Vagina (tissue), 2 donors: Measurements from ENCODE around the gene UMOD. TPM values are rescaled to one million over a fixed set of nuclear protein-coding genes. Genes with fewer than 3 reads are reported as not detected.

Source experiments
- DNase-seq, 2 donors: peaks; one replicate each; pipeline ENCODE4 v3.0.0-alpha.2; 2017; ENCODE audit errors: extremely low spot score in 2 of 2
- H3K27ac ChIP-seq: fragments of 200-600 bp; sonication (generic); one replicate; pipeline ENCODE4 v1.5.1; 2019
- H3K27me3 ChIP-seq: fragments of 200-600 bp; sonication (generic); one replicate; pipeline ENCODE4 v1.5.1; 2019
- H3K36me3 ChIP-seq, 2 donors: fragments of 200-600 bp; sonication (generic); one replicate each; pipeline ENCODE4 v1.5.1; 2017 to 2019
- H3K4me1 ChIP-seq: fragments of 200-600 bp; sonication (generic); one replicate; pipeline ENCODE4 v1.5.1; 2019
- H3K4me3 ChIP-seq, 2 donors: fragments of 200-600 bp; sonication (generic); 1 replicate in 1 of 2; 2 replicates in 1 of 2; pipeline ENCODE4 v1.5.1; 2016 to 2019
- H3K9me3 ChIP-seq: fragments of 200-600 bp; sonication (generic); one replicate; pipeline ENCODE4 v1.5.1; 2019
- CTCF ChIP-seq, 3 experiments: fragments of 450-650 bp in 2 of 3; fragments of 200-600 bp in 1 of 3; sonication (generic) in 1 of 3; IDR thresholded peaks; one replicate each; pipeline ENCODE4 v1.5.1; 2017 to 2019; ENCODE audit warnings: antibody characterized with exemption in 3 of 3, mild to moderate bottlenecking in 2 of 3, moderate library complexity in 2 of 3
- POLR2A ChIP-seq, 2 donors: fragments of 450-650 bp; IDR thresholded peaks; one replicate each; pipeline ENCODE4 v1.6.1; 2017; ENCODE audit warnings: antibody characterized with exemption in 2 of 2, mild to moderate bottlenecking in 2 of 2, moderate library complexity in 2 of 2
- POLR2AphosphoS5 ChIP-seq, 2 donors: sonication (generic); formaldehyde crosslinking; IDR thresholded peaks; one replicate each; pipeline ENCODE4 v1.9.0; 2017; ENCODE audit warnings: antibody characterized with exemption in 2 of 2, mild to moderate bottlenecking in 2 of 2, low read depth in 1 of 2; ENCODE audit not compliant: insufficient read depth in 1 of 2
- intact Hi-C: fragments of 100-400 bp; cut with DNase I; formaldehyde crosslinking; loops from one replicate; pipeline ENCODE4 v1.15.1; 2023
- total RNA-seq: library from RNA; depleted of rRNA; stranded (reverse); fragments of >200 nt; gene quantifications from one replicate; pipeline ENCODE4 v1.2.3, GENCODE V29; 2016

UMOD gene
- not detected for total RNA-seq

- TF ChIP-seq POLR2AphosphoS5 (IDR thresholded peaks at IDR 0.05; ENCODE audit: insufficient read depth in 1 of 2, low read depth in 1 of 2) (no peak), POLR2A (IDR thresholded peaks at IDR 0.05) (no peak)
- intact Hi-C loops = no loop called here
- no peak for DNase-seq
- no peaks in the 10 kb centered on the region for H3K27me3 ChIP-seq
- no peaks in the 10 kb centered on the region for H3K4me1 ChIP-seq
- H3K4me3 ChIP-seq = no peak within 1 kb of the TSS
- H3K9me3 ChIP-seq = no peaks in the 10 kb centered on the region
- H3K27ac ChIP-seq = no peak within 1 kb of the TSS
- H3K36me3 ChIP-seq = no peaks in the 10 kb centered on the region
Measured at GRCh38 chr16:20352615-20353014, at the start of gene UMOD. UMOD (minus strand) TSS chr16:20352715; CDS start chr16:20350737, 1,978 bp downstream.

GRCh38 chr16:20401475-20402016 is 49.0 kb upstream of the UMOD start:
- H3K27me3 ChIP-seq = no peaks in the 10 kb centered on the region

GRCh38 chr16:20401066-20401465 is 48.6 kb upstream of the UMOD start:
- H3K36me3 ChIP-seq = no peaks in the 10 kb centered on the region
- intact Hi-C loops = no loop called here
- no peak for DNase-seq
- TF ChIP-seq CTCF (IDR thresholded peaks at IDR 0.05) = no peak
- TF ChIP-seq POLR2AphosphoS5 (IDR thresholded peaks at IDR 0.05; ENCODE audit: insufficient read depth in 1 of 2, low read depth in 1 of 2) = no peak
- no peak for TF ChIP-seq POLR2A (IDR thresholded peaks at IDR 0.05)
- no peak overlapping the region for H3K4me3 ChIP-seq
- no peaks in the 10 kb centered on the region for H3K9me3 ChIP-seq
- H3K27ac ChIP-seq = no peak overlapping the region
- no peaks in the 10 kb centered on the region for H3K27me3 ChIP-seq
- H3K4me1 ChIP-seq = no peaks in the 10 kb centered on the region

More at GRCh38 chr16:20401475-20402016, 49.0 kb upstream of the UMOD start:
- Histone ChIP-seq H3K4me3 (no peak overlapping the region), H3K4me1 (no peaks in the 10 kb centered on the region), H3K27ac (no peak overlapping the region), H3K36me3 (no peaks in the 10 kb centered on the region), H3K9me3 (no peaks in the 10 kb centered on the region)
- DNase-seq = no peak
- no peak for TF ChIP-seq POLR2A (IDR thresholded peaks at IDR 0.05)
- no peak for TF ChIP-seq CTCF (IDR thresholded peaks at IDR 0.05)
- no peak for TF ChIP-seq POLR2AphosphoS5 (IDR thresholded peaks at IDR 0.05; ENCODE audit: insufficient read depth in 1 of 2, low read depth in 1 of 2)
- intact Hi-C loops = no loop called here

GRCh38 chr16:20399185-20399584 is 46.7 kb upstream of the UMOD start:
- TF ChIP-seq POLR2AphosphoS5 (IDR thresholded peaks at IDR 0.05; ENCODE audit: insufficient read depth in 1 of 2, low read depth in 1 of 2) (no peak), CTCF (IDR thresholded peaks at IDR 0.05) (no peak), POLR2A (IDR thresholded peaks at IDR 0.05) (no peak)
- Histone ChIP-seq H3K4me1 (peaks cover 3% of the 10 kb centered on the region), H3K9me3 (no peaks in the 10 kb centered on the region), H3K36me3 (no peaks in the 10 kb centered on the region), H3K27ac (no peak overlapping the region), H3K27me3 (no peaks in the 10 kb centered on the region), H3K4me3 (no peak overlapping the region)
- intact Hi-C loops = no loop called here
- no peak for DNase-seq

- TF ChIP-seq POLR2AphosphoS5 (IDR thresholded peaks at IDR 0.05; ENCODE audit: insufficient read depth in 1 of 2, low read depth in 1 of 2) (no peak), CTCF (IDR thresholded peaks at IDR 0.05) (no peak), POLR2A (IDR thresholded peaks at IDR 0.05) (no peak)
- no peak overlapping the region for H3K27ac ChIP-seq
- DNase-seq = no peak
Measured at GRCh38 chr16:20398603-20399002, 46.1 kb upstream of the UMOD start.

More at GRCh38 chr16:20398603-20399002, 46.1 kb upstream of the UMOD start:
- no peaks in the 10 kb centered on the region for H3K27me3 ChIP-seq
- intact Hi-C loops = no loop called here
- H3K4me1 ChIP-seq = peaks cover 9% of the 10 kb centered on the region
- H3K36me3 ChIP-seq = no peaks in the 10 kb centered on the region
- no peak overlapping the region for H3K4me3 ChIP-seq
- H3K9me3 ChIP-seq = no peaks in the 10 kb centered on the region
